ENCODE measurements around the gene SUPT3H. TPM values are rescaled to one million over a fixed set of nuclear protein-coding genes. Genes with fewer than 3 reads are reported as not detected.

SUPT3H gene
- total RNA-seq, 1 donor: 7.1 TPM

GRCh38 chr6:44789806-44790205 lies 587.9 kb downstream of the SUPT3H start:
- H3K9me3 ChIP-seq (ENCODE audit: low read depth, low read length): no peaks in the 10 kb centered on the region
- H3K4me3 ChIP-seq (ENCODE audit: low read length): no peak overlapping the region
- H3K27me3 ChIP-seq (ENCODE audit: insufficient read depth, low read length): no peaks in the 10 kb centered on the region
- no peaks in the 10 kb centered on the region for H3K4me1 ChIP-seq (ENCODE audit: insufficient read depth, low read length)

- H3K4me1 ChIP-seq (ENCODE audit: insufficient read depth, low read length): no peaks in the 10 kb centered on the region
- H3K4me3 ChIP-seq (ENCODE audit: low read length): no peak overlapping the region
- no peaks in the 10 kb centered on the region for H3K27me3 ChIP-seq (ENCODE audit: insufficient read depth, low read length)
- H3K9me3 ChIP-seq (ENCODE audit: low read depth, low read length): no peaks in the 10 kb centered on the region
Measured at GRCh38 chr6:44789061-44789460, 588.7 kb downstream of the SUPT3H start.

DNA sequence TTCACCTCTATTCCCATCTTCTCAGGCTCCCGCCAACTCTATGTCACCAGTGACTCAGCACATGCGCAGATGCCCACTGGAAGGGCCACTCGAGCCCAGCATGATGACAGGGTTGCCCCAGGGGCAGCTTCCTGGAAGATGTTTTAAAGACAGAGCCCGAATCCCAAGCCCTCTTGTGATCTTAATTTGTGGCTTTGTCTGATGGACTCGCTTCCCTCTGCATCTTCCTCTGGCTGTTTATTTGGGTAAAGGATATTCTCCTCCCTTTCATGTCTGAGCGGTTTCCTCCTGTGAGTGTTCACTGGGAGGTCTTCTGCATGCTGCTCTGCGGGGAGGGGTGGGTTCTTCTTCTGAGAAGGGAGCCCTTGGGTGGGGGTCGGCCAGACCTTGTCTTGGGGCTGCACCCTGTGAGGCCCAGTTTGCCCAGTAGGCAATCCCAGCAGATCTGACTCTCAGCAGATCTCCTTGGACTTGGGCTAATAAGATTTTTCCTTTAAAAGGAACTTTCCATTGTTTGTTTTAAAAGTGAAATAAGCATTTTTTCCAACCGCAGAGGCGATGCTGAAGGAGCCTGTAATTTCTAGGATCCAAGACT lies 589.2 kb downstream of the SUPT3H start:
- H3K27me3 ChIP-seq (ENCODE audit: insufficient read depth, low read length): no peaks in the 10 kb centered on the region
- no peaks in the 10 kb centered on the region for H3K9me3 ChIP-seq (ENCODE audit: low read depth, low read length)
- H3K4me1 ChIP-seq (ENCODE audit: insufficient read depth, low read length): no peaks in the 10 kb centered on the region
- no peak overlapping the region for H3K4me3 ChIP-seq (ENCODE audit: low read length)

DNA sequence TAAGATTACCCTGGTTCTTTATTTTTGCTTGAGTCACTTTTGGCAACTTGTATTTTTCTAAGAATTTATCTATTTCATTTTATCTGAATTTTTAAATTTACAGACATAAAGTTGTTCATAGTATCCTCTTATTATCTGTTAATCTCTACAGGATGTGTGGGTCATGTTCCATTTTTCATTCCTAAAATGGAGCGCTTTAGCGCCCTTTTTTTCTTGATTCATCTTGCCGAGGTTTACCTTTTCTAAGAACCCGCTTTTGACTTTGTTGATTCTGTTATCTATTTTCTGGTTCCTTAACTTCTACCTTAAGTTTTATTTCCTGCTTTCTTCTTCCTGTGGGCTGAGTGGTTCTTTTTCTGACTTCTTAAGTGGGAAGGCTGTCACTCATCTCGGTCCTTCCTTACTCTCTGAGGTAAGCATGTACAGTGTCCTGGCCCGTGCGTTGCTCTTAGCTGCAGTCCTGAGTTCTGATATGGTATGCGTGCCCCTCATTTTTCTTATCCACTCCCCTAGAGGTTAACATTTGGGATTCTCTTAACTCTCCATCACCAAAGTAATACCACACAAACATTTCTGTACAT lies 590.4 kb downstream of the SUPT3H start:
- Histone ChIP-seq H3K27me3 (ENCODE audit: insufficient read depth, low read length) (no peaks in the 10 kb centered on the region), H3K4me1 (ENCODE audit: insufficient read depth, low read length) (no peaks in the 10 kb centered on the region), H3K4me3 (ENCODE audit: low read length) (no peak overlapping the region), H3K9me3 (ENCODE audit: low read depth, low read length) (no peaks in the 10 kb centered on the region)

- no peak overlapping the region for H3K4me3 ChIP-seq (ENCODE audit: low read length)
- no peaks in the 10 kb centered on the region for H3K9me3 ChIP-seq (ENCODE audit: low read depth, low read length)
- no peaks in the 10 kb centered on the region for H3K4me1 ChIP-seq (ENCODE audit: insufficient read depth, low read length)
- no peaks in the 10 kb centered on the region for H3K27me3 ChIP-seq (ENCODE audit: insufficient read depth, low read length)
Measured at GRCh38 chr6:44785130-44785529, 592.6 kb downstream of the SUPT3H start.

DNA sequence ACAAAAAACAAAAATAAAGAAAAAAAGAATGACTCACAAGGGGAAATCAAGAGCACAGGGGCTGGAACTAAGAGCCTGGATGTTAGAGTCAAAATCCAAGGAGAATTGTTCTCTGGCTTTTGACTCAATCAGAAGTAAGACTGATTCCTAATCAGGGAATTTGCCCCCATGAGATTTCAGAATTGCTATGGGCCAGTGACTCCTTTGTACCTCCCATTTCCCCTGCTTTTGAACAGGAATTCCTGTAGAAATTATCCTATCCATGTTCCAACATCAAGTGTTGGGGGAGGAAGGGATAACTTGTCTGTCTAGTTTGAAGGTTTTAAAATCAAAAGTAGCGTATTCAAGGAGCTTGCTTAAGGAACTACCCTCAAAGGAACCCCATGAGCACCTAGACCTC lies 593.5 kb downstream of the SUPT3H start:
- Histone ChIP-seq H3K4me1 (ENCODE audit: insufficient read depth, low read length) (peaks cover 9% of the 10 kb centered on the region), H3K27me3 (ENCODE audit: insufficient read depth, low read length) (no peaks in the 10 kb centered on the region), H3K9me3 (ENCODE audit: low read depth, low read length) (no peaks in the 10 kb centered on the region), H3K4me3 (ENCODE audit: low read length) (no peak overlapping the region)

DNA sequence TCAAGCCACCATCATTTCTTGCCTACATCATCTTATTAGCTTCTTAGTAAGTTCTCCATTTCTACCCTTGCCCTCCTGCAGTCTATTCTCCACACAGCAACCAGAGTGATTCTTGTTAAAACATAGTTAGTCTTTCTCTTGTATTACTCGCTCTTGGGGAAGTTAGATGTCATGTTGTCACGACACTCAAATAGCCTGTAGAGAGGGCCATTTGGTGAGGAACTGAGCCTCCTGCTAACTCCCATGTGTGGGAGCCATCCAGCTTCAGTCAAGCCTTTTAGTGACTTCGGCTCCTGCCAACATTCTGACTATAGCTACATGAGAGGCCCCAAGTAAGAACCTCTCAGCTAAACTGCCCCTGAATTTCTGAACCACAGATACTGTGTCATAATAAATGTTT lies 594.8 kb downstream of the SUPT3H start:
- Histone ChIP-seq H3K27me3 (ENCODE audit: insufficient read depth, low read length) (no peaks in the 10 kb centered on the region), H3K4me1 (ENCODE audit: insufficient read depth, low read length) (peaks cover 12% of the 10 kb centered on the region), H3K4me3 (ENCODE audit: low read length) (no peak overlapping the region), H3K9me3 (ENCODE audit: low read depth, low read length) (no peaks in the 10 kb centered on the region)

GRCh38 chr6:44781912-44782597 lies 595.7 kb downstream of the SUPT3H start:
- Histone ChIP-seq H3K27me3 (ENCODE audit: insufficient read depth, low read length) (no peaks in the 10 kb centered on the region), H3K4me1 (ENCODE audit: insufficient read depth, low read length) (peaks cover 12% of the 10 kb centered on the region), H3K9me3 (ENCODE audit: low read depth, low read length) (no peaks in the 10 kb centered on the region), H3K4me3 (ENCODE audit: low read length) (no peak overlapping the region)

DNA sequence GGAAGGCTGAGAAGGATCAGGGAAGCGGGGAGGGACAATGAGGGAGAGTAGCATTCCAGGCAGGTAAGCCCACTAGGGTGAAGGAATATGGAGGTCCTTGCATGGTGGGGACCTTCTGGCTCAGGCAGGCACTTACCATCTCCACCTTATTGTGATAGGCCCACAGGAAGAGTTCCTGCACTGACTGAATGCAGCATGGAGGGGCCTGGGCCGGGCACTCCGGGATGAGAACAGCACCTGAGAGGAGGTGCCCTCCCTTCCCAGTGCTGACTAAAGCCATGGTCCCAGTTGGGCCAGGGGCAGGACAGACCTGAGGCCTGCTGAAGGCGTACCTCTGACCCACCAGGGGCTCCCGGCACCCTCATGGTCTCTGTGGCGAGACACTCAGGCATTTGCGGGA lies 597.6 kb downstream of the SUPT3H start:
- Histone ChIP-seq H3K4me3 (ENCODE audit: low read length) (no peak overlapping the region), H3K9me3 (ENCODE audit: low read depth, low read length) (no peaks in the 10 kb centered on the region), H3K27me3 (ENCODE audit: insufficient read depth, low read length) (no peaks in the 10 kb centered on the region), H3K4me1 (ENCODE audit: insufficient read depth, low read length) (peaks cover 12% of the 10 kb centered on the region)

GRCh38 chr6:44779130-44779826 lies 598.5 kb downstream of the SUPT3H start:
- Histone ChIP-seq H3K27me3 (ENCODE audit: insufficient read depth, low read length) (no peaks in the 10 kb centered on the region), H3K9me3 (ENCODE audit: low read depth, low read length) (no peaks in the 10 kb centered on the region), H3K4me1 (ENCODE audit: insufficient read depth, low read length) (peaks cover 12% of the 10 kb centered on the region), H3K4me3 (ENCODE audit: low read length) (no peak overlapping the region)

Other genes with a start within 250 kb of the SUPT3H start
- gene RUNX2, start 49.6 kb downstream of the SUPT3H start, total RNA-seq: 10.4 TPM